HG02870 (cell line): ENCODE measurements around the gene TTLL11.

Experiments used
- ATAC-seq: cut with Tn5 transposase; IDR thresholded peaks from one replicate; pipeline ENCODE4 v1.9.1; 2021; ENCODE audit warnings: mild to moderate bottlenecking, moderate library complexity; ENCODE audit not compliant: unreplicated experiment

TTLL11 gene

GRCh38 chr9:121946465-121946864, 146.6 kb downstream of the TTLL11 start:
- no peak for ATAC-seq

GRCh38 chr9:121945849-121946248, 147.3 kb downstream of the TTLL11 start:
- ATAC-seq: no peak

DNA sequence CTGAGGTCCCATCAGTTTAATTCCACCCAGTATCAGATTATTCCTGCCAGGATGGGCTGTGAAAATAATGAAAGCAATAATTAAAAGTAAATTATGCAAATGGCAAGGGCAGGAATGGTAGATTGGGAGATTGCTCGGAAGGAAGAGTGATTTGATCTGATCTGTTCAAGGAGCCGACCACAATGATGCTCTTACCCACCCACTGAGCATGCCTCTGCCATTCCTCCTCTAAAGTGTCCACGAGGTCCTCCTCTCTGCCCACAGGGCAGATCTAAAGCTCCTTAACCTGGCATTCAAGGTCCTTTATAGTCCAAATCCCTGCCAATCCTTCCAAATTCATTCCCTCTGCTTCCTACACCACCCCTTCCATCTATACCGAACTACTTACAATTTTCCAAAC, 147.8 kb downstream of the TTLL11 start:
- no peak for ATAC-seq

- ATAC-seq: no peak
These were observed 148.4 kb downstream of the TTLL11 start for GRCh38 chr9:121944711-121945191.

DNA sequence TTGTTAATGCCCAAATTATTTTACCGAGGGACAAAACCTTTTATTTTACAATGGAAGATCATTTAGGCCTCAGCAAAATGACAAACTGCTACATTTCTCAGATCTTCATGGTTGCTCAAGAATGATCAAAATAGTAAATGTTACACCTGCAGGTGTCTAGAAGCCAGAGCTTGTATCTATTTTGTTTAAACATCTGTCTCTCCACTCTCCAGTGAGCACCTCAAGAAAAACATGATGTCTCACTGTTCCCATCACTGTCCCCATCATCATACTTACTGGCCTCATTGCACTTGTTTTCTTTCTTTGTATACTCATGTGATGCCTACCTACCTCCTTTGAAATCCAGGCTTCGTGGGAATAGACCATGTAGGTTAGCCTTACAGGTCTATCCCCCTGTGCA, 149.6 kb downstream of the TTLL11 start:
- no peak for ATAC-seq

DNA sequence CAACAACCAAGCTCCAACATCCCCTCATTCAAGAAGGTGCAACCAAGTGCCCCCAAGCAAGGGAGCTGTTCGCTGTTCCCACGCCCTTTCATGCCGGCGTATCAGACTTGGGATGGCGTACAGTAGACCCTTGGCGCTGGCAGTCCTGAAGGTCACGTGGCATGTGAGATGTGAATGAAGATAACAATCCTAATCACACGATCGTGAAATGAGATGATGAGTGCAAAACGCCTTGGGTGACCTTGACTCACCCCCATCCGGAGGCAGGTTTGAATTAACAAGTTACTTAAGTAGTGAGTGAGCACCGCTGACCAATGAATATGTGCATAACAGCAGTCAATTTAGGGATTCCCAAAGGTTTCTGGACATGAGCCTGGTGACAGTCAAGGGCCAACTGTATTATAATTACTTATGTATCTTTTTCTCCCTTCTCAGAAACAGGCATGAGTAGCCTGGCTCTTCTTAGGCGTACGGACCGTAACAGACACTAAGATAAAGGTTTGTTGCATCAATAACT, 150.2 kb downstream of the TTLL11 start:
- ATAC-seq: no peak

- no peak for ATAC-seq
These were observed 150.8 kb downstream of the TTLL11 start for GRCh38 chr9:121942313-121942712.

GRCh38 chr9:121939643-121940042, 153.5 kb downstream of the TTLL11 start:
- no peak for ATAC-seq

GRCh38 chr9:121938621-121939020, 154.5 kb downstream of the TTLL11 start:
- ATAC-seq: no peak

DNA sequence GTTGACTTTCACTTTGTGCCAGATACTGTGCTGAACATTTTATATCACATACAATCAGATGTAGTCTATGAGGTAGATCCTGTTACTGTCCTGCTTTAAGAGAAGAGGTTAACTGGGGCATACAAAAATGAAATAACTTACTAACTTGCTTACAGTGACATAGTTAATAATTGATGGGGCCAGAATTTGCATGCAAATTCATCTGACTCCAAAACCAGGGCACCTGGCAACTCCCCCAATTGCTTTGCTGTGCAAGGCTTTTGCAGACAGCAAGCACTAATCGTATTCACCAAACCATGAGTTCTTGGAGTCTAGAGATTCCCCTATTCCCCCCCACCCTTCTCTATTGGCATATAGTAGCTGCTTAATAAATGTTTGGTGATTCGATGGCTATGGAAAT, 155.9 kb downstream of the TTLL11 start:
- no peak for ATAC-seq

- ATAC-seq: no peak
These were observed 157.4 kb downstream of the TTLL11 start for GRCh38 chr9:121935739-121936138.

- no peak for ATAC-seq
These were observed 162.2 kb downstream of the TTLL11 start for GRCh38 chr9:121930956-121931355.

DNA sequence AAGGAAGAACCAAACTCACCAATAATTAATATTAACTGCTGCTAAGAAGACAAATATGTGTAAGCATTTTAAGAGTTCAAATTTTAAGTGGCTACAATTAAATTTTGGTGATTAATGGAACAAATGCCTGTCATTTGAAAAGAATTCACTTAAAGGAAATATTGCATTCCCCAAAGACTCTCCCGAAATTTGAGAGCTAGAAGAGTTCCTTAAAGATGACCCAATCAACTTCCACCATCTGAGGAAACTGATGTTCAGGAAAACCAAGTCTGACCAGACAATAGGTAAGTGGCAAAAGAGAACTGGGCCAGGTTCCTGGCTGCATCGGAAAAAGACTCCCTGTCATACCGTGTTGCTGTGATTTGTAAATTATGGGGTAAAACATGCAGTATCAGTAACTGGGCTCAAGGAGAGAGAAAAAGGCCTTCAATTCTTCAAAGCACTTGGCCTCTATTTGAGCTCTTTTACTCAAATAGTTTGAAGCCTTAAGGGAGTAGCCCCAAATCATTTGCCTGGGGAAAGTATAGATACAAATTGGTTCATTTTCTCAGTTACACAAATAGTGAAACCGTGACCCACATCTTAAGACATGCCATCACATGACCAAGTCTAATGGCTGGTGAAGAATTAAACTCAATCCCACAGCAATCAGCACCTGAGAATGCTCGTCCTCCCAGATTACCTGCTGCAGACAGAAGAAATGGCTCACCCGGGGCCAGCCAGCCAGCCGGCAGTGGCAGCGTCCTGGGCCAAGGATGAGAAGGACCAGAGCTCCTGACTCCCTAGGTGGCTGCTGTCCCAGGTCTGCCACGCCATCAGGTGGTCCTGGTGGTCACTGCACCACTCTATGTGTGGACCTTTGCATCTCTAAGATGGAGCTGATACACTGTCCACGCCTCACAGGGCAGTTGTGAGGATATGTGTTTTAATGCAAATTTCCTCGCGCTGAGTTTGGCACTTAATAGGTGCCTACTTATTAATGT, 162.9 kb downstream of the TTLL11 start:
- no peak for ATAC-seq

DNA sequence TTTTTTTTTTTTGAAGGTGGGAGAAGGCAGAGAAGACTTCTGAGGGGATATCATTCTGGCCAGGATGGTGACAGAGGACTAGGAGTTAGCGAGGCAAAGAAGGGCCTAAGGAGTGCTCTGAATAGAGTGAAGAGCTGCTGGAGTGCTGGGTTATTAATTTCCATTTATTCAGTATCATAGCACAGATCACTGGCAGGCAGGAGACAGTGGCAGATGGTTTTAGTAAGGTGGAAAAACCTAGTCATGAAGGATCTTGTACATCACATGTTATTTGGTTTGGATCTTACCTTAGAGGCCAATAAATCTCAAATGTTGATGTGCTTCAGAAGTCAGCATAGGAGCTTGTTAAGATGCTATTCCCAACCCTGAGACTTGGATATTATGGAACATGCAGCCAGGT, 165.5 kb downstream of the TTLL11 start:
- ATAC-seq: no peak

DNA sequence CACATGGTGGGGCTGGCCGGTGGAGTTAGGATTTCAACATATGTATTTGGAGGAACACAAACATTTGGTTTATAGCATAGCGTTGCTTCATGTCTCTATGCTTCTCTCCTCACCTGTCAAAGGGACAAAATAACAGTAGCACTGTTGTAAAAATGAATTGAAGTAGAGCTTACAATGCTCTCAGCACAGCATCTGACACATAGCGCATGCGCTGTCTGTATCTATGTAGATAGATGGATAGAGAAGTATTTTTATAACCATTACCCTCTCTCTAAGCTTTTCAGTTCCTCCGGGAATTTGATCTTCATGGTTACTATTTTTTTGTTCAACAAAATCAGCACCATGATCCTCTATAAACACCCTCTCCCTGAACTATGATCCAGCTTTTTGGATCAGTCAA, 166.0 kb downstream of the TTLL11 start:
- no peak for ATAC-seq

- no peak for ATAC-seq
These were observed 166.7 kb downstream of the TTLL11 start for GRCh38 chr9:121926351-121926801.

DNA sequence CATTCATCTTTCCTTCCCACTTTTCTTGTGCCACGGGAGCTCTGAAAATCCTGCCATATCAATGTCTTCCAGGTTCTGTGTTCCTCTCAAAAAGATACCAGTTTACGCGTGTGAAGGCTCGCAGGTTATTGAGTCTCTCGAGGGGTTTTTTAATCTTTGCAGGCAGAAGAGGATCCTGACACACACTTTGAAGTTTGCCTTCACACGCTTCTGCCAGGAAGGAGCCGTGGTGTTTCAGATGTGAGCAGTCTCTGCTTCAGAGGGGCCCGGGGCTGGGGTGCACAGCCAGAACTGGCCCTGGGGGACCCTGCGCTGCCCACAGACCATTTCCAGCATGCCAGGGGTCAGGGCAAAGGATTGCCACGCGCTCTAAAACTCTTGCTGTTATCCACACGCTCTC, 167.2 kb downstream of the TTLL11 start:
- ATAC-seq: no peak

DNA sequence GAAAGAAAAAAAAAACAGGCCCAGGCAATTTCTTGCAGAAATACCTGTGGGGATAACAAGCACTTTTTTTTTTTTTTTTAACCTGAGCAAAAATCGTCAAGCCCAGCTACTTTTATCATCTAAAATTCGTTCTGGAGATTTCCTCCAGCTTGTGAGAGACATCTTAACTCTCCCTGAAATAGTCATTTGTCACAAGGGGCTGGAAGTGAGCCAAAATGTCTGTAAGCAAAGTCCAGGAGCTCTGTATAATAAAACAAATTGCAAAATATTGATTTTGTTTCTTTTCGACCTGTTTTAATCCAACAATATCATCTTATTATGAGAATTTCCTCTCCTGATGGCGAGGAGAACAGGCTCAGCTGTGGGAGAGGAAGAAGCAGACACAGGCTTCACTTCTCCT, 168.4 kb downstream of the TTLL11 start:
- no peak for ATAC-seq

DNA sequence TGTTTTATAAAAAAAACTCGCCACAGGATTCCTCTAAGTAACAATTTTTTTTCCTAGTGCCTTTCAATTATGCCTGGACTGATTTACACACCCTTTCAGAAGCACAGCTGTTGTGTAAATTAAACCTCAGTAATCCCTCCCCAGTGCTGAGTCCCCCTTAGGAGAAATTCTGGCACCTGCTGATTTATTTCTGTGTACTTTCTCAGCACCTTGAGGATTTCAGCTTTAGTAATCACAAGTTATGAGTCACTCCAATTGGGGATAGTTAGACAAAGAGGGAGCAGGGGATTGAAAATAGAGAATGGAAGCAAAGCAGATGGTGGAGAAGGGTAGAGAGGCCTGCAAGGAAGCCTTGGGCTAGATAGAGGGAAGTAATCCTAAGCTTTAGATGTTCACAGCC, 171.7 kb downstream of the TTLL11 start:
- no peak for ATAC-seq

DNA sequence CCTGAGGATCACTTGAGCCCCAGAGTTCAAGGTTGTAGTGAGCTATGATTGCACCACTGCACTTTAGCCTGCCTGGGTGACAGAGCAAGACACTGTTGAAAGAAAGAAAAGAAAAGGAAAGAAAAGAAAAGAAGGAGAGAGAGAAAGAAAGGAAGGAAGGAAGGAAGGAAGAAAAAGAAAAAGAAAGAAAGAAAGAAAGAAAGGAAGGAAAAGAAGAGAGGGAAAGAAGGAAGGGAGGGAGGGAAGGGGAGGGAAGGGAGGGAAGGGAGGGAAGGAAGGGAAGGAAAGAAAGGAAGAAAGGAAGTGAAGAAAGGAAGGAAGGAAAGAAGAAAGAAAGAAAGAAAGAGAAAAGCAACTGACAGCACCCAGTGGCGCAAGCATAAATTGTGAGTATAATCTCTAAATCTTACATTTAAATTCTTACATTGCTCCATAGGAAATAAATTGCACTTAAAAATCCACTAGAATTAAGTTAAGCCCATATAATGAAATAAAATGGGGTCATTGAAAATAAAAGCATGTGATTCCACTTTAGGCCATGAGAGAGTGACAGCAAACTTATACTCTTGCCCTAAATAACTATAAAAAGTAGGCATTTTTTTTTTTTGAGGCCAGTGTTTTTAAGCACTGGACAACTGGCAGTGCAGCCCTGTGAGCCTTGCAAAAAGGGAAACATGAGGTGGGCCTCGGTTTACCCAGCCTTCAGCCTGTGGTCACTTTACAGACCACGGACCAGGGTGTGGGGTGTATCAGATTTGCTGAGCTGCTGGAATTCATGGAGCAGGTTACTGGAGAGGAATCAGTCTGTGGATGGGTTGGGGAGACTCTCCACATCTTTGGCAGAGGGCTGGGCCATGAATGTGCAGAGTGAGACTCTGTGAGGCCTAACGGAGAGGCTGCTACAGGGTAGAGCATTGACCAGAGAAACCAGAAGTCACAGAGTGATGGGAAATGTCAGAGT, 175.5 kb downstream of the TTLL11 start:
- no peak for ATAC-seq

DNA sequence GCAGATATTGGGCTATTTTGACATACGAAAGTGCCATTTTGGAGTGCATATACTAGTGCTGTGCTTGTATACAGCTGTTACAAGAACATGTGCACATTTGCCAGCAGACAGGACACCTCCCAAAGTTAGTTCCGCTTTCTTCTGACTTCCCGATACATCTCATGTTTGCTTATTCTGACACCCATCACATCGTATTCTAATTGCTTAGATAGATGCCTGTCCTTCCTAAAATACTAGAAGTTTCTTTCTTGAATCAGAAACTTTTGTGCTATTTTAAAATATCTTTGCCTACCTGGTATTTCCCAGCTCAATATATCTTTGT, 177.8 kb downstream of the TTLL11 start:
- no peak for ATAC-seq
